Measurements from ENCODE around the gene PTGS2. TPM values are rescaled to one million over a fixed set of nuclear protein-coding genes. Genes with fewer than 3 reads are reported as not detected.

The PTGS2 gene
- total and polyA plus RNA-seq, 2 experiments from 2014 or later: 0.11 to 0.17 TPM

DNA sequence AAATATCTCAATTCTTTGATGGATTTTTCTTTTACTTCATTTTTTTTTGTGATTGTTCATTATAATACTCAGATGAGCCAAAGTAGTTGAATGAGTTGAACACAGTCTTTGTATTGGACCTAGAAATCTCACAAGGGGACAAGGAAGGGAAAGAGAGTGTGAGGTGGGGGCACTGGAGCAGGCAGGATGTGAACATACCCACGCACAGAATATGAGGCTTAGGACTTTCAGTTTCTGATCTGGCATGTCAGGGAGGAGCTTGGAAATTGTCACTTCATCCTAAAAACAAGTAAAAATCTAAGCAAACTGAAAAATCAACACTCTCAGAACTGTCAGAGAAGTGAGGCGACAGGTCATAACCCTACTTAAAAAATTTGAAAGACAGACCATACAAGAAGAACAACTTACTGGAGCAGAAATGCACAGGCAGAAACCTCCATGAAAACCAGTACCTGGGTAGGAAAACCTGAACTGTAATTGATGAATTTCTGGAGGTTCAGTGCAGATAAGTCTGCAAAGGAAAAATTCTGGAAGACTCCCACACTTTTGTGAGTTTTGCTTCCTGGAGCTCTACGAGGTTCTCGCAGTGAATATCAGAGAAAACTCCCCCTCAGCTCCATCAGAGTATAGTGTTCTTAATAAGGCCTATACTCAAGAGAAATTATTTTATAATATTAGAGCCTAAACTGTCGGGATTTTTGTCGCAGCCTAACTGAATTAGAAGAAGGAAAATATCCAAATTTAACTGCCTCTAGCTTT lies 3.6 kb upstream of the PTGS2 start:
- Histone ChIP-seq H3K4me1 (ENCODE audit: insufficient read depth) (0 out of 2 replicates have a peak, but pooled peaks cover 10% of the 10 kb centered on the region), H4K20me1 (replicated peaks; ENCODE audit: insufficient read depth) (no peaks in the 10 kb centered on the region), H3K27ac (ENCODE audit: low read depth) (no peak overlapping the region), H2AFZ (no peak overlapping the region), H3K4me3 (no peak overlapping the region), H3K79me2 (replicated peaks; ENCODE audit: insufficient read depth) (no peaks in the 10 kb centered on the region), H3K36me3 (ENCODE audit: insufficient read depth) (no peaks in the 10 kb centered on the region), H3K27me3 (ENCODE audit: insufficient read depth) (peaks cover 20% of the 10 kb centered on the region), H3K9me2 (ENCODE audit: insufficient read depth) (no peaks in the 10 kb centered on the region), H3K4me2 (no peak overlapping the region), H3F3A (replicated peaks; ENCODE audit: low read depth) (no peaks in the 10 kb centered on the region)
- Mint-ChIP-seq H3K4me1 (peaks cover 11% of the 10 kb centered on the region), H3K27ac (no peak overlapping the region), H3K36me3 (ENCODE audit: low read depth) (no peaks in the 10 kb centered on the region), H3K27me3 (ENCODE audit: insufficient read depth, low read depth, poor library complexity) (peaks cover 11% of the 10 kb centered on the region), H3K4me3 (no peak overlapping the region), H3K9me3 (no peaks in the 10 kb centered on the region; the same call in 1 of the 3 replicates)
- no peak for DNase-seq (ENCODE audit: low spot score)
- no peak for TF ChIP-seq EZH2 (IDR thresholded peaks at IDR 0.05; ENCODE audit: low read depth, unreplicated experiment)
- ATAC-seq: no peak

DNA sequence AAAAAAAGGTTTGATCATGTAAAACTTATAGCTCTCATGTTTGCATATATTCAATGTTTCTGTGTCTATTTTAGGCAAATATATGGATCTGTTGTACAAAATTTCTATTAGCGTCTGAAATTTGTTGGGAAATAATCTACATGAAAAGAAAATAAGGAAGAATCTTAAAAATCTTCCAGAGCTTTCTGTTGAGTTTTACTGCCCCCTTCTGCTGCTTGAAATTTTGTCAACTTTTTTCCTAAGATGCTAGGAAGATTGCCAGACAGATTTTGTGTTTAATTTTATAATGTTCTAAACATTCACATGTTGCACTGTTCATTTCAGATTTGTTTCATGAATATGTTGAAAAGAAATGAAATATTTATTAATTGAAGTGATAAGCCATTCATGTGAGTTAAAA lies 2.5 kb upstream of the PTGS2 start:
- no peak for ATAC-seq
- TF ChIP-seq, protein P1, sequence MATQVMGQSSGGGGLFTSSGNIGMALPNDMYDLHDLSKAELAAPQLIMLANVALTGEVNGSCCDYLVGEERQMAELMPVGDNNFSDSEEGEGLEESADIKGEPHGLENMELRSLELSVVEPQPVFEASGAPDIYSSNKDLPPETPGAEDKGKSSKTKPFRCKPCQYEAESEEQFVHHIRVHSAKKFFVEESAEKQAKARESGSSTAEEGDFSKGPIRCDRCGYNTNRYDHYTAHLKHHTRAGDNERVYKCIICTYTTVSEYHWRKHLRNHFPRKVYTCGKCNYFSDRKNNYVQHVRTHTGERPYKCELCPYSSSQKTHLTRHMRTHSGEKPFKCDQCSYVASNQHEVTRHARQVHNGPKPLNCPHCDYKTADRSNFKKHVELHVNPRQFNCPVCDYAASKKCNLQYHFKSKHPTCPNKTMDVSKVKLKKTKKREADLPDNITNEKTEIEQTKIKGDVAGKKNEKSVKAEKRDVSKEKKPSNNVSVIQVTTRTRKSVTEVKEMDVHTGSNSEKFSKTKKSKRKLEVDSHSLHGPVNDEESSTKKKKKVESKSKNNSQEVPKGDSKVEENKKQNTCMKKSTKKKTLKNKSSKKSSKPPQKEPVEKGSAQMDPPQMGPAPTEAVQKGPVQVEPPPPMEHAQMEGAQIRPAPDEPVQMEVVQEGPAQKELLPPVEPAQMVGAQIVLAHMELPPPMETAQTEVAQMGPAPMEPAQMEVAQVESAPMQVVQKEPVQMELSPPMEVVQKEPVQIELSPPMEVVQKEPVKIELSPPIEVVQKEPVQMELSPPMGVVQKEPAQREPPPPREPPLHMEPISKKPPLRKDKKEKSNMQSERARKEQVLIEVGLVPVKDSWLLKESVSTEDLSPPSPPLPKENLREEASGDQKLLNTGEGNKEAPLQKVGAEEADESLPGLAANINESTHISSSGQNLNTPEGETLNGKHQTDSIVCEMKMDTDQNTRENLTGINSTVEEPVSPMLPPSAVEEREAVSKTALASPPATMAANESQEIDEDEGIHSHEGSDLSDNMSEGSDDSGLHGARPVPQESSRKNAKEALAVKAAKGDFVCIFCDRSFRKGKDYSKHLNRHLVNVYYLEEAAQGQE (IDR thresholded peaks at IDR 0.05; ENCODE audit: unreplicated experiment): no peak
- TF ChIP-seq STAT1 (IDR thresholded peaks at IDR 0.05; ENCODE audit: unreplicated experiment): no peak
- TF ChIP-seq POLR2AphosphoS5 (IDR thresholded peaks at IDR 0.05; ENCODE audit: low read depth): no peak
- TF ChIP-seq, protein P2, sequence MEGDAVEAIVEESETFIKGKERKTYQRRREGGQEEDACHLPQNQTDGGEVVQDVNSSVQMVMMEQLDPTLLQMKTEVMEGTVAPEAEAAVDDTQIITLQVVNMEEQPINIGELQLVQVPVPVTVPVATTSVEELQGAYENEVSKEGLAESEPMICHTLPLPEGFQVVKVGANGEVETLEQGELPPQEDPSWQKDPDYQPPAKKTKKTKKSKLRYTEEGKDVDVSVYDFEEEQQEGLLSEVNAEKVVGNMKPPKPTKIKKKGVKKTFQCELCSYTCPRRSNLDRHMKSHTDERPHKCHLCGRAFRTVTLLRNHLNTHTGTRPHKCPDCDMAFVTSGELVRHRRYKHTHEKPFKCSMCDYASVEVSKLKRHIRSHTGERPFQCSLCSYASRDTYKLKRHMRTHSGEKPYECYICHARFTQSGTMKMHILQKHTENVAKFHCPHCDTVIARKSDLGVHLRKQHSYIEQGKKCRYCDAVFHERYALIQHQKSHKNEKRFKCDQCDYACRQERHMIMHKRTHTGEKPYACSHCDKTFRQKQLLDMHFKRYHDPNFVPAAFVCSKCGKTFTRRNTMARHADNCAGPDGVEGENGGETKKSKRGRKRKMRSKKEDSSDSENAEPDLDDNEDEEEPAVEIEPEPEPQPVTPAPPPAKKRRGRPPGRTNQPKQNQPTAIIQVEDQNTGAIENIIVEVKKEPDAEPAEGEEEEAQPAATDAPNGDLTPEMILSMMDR (conservative IDR thresholded peaks at IDR 0.05; ENCODE audit: low read depth in 2 of 2): peak in 1 of 2 experiments; percentile 48; a peak in 3 of 4 replicates
- TF ChIP-seq, protein P3, sequence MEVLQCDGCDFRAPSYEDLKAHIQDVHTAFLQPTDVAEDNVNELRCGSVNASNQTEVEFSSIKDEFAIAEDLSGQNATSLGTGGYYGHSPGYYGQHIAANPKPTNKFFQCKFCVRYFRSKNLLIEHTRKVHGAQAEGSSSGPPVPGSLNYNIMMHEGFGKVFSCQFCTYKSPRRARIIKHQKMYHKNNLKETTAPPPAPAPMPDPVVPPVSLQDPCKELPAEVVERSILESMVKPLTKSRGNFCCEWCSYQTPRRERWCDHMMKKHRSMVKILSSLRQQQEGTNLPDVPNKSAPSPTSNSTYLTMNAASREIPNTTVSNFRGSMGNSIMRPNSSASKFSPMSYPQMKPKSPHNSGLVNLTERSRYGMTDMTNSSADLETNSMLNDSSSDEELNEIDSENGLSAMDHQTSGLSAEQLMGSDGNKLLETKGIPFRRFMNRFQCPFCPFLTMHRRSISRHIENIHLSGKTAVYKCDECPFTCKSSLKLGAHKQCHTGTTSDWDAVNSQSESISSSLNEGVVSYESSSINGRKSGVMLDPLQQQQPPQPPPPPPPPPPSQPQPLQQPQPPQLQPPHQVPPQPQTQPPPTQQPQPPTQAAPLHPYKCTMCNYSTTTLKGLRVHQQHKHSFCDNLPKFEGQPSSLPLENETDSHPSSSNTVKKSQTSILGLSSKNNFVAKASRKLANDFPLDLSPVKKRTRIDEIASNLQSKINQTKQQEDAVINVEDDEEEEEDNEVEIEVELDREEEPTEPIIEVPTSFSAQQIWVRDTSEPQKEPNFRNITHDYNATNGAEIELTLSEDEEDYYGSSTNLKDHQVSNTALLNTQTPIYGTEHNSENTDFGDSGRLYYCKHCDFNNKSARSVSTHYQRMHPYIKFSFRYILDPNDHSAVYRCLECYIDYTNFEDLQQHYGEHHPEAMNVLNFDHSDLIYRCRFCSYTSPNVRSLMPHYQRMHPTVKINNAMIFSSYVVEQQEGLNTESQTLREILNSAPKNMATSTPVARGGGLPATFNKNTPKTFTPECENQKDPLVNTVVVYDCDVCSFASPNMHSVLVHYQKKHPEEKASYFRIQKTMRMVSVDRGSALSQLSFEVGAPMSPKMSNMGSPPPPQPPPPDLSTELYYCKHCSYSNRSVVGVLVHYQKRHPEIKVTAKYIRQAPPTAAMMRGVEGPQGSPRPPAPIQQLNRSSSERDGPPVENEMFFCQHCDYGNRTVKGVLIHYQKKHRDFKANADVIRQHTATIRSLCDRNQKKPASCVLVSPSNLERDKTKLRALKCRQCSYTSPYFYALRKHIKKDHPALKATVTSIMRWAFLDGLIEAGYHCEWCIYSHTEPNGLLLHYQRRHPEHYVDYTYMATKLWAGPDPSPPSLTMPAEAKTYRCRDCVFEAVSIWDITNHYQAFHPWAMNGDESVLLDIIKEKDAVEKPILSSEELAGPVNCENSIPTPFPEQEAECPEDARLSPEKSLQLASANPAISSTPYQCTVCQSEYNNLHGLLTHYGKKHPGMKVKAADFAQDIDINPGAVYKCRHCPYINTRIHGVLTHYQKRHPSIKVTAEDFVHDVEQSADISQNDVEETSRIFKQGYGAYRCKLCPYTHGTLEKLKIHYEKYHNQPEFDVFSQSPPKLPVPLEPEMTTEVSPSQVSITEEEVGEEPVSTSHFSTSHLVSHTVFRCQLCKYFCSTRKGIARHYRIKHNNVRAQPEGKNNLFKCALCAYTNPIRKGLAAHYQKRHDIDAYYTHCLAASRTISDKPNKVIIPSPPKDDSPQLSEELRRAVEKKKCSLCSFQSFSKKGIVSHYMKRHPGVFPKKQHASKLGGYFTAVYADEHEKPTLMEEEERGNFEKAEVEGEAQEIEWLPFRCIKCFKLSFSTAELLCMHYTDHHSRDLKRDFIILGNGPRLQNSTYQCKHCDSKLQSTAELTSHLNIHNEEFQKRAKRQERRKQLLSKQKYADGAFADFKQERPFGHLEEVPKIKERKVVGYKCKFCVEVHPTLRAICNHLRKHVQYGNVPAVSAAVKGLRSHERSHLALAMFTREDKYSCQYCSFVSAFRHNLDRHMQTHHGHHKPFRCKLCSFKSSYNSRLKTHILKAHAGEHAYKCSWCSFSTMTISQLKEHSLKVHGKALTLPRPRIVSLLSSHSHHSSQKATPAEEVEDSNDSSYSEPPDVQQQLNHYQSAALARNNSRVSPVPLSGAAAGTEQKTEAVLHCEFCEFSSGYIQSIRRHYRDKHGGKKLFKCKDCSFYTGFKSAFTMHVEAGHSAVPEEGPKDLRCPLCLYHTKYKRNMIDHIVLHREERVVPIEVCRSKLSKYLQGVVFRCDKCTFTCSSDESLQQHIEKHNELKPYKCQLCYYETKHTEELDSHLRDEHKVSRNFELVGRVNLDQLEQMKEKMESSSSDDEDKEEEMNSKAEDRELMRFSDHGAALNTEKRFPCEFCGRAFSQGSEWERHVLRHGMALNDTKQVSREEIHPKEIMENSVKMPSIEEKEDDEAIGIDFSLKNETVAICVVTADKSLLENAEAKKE (CRISPR knock-in tag; IDR thresholded peaks at IDR 0.05): no peak
- H3K4me2 ChIP-seq: no peak overlapping the region
- H3K9me2 ChIP-seq (ENCODE audit: insufficient read depth): no peaks in the 10 kb centered on the region
- H3K79me2 ChIP-seq (replicated peaks; ENCODE audit: insufficient read depth): no peaks in the 10 kb centered on the region
- no peak overlapping the region for H2AFZ ChIP-seq
- H3K4me3 ChIP-seq: no peak overlapping the region
- H3K36me3 ChIP-seq (ENCODE audit: insufficient read depth): no peaks in the 10 kb centered on the region
- Mint-ChIP-seq H3K9me3 (no peaks in the 10 kb centered on the region; the same call in 1 of the 3 replicates), H3K4me1 (peaks cover 11% of the 10 kb centered on the region), H3K36me3 (ENCODE audit: low read depth) (no peaks in the 10 kb centered on the region), H3K4me3 (no peak overlapping the region), H3K27me3 (ENCODE audit: insufficient read depth, low read depth, poor library complexity) (peaks cover 11% of the 10 kb centered on the region), H3K27ac (no peak overlapping the region)
- H3K27ac ChIP-seq (ENCODE audit: low read depth): no peak overlapping the region
- peak; percentile 14 for DNase-seq (ENCODE audit: low spot score)
- H3K27me3 ChIP-seq (ENCODE audit: insufficient read depth): peaks cover 23% of the 10 kb centered on the region
- H3F3A ChIP-seq (replicated peaks; ENCODE audit: low read depth): no peaks in the 10 kb centered on the region
- 0 out of 2 replicates have a peak, but pooled peaks cover 10% of the 10 kb centered on the region for H3K4me1 ChIP-seq (ENCODE audit: insufficient read depth)
- H4K20me1 ChIP-seq (replicated peaks; ENCODE audit: insufficient read depth): no peaks in the 10 kb centered on the region
